Fibroblast of skin of right quadriceps (primary cell): ENCODE data around the gene AUTS2.
A peak's percentile ranks its signal among the peaks of the same experiment; 100 is the strongest.

Source experiments
- DNase-seq: peaks from one replicate; pipeline ENCODE4 v3.0.0-alpha.2; 2013

The AUTS2 gene

DNA sequence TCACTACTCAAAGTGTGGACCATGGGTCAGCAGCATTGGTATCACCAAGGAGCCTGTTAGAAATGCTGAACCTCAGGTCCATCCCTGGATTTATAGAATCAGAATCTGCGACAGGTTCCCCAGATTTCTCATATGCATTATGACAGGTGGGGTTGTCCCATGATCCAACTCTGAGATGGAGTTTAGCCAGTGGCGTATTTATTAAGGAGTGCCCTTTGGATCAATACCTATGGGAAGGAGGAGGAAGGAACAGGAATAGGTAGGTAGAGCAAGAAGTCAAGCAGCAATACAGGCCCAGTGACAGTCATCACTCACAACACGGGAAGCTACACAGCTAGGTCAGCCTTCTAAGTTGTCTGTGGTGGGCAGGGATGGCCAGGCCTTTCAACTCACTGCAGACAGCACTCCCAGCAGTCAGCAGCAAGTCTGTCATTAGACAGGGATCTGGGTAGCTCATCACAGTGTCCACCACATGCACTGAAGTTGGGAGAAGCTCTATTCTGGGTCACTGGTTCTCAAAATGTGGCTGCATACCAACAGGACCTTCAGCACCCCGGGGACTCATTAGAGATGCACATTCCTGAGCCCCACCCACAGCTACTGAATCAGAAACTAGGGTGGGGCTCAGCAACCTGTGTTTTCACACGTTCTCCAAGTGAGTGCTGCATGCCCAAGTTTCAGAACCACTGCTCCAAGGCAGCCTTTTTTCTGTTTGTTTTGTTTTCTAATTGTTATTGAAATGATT lies 1001.3 kb downstream of the AUTS2 start:
- no peak for DNase-seq

GRCh38 chr7:70600993-70601392 lies 1002.7 kb downstream of the AUTS2 start:
- no peak for DNase-seq

GRCh38 chr7:70602117-70602516 lies 1003.8 kb downstream of the AUTS2 start:
- DNase-seq: no peak

DNA sequence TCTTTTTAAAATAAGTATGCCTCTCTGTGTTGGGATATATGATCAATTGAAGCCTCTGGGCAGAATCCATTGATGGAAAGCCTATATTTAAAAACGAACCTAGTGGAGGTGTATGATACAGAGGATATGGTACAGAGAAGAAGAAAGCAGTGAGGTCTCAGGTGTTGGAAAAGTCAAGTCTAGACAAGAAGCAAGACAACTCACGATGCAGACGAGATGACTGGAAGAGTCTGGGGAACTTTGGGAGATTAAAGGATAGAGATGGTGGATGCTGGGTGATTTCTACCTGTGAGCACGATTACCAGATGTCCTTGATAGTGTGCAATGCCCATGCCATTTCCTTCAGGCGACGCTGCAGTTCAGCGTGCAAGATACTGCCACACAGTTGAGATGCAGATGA lies 1009.0 kb downstream of the AUTS2 start:
- no peak for DNase-seq

GRCh38 chr7:70607759-70608158 lies 1009.5 kb downstream of the AUTS2 start:
- peak; percentile 35 for DNase-seq

- peak; percentile 27 for DNase-seq
These were observed 1010.0 kb downstream of the AUTS2 start for GRCh38 chr7:70608229-70608628.

GRCh38 chr7:70612811-70613210 lies 1014.5 kb downstream of the AUTS2 start:
- no peak for DNase-seq

DNA sequence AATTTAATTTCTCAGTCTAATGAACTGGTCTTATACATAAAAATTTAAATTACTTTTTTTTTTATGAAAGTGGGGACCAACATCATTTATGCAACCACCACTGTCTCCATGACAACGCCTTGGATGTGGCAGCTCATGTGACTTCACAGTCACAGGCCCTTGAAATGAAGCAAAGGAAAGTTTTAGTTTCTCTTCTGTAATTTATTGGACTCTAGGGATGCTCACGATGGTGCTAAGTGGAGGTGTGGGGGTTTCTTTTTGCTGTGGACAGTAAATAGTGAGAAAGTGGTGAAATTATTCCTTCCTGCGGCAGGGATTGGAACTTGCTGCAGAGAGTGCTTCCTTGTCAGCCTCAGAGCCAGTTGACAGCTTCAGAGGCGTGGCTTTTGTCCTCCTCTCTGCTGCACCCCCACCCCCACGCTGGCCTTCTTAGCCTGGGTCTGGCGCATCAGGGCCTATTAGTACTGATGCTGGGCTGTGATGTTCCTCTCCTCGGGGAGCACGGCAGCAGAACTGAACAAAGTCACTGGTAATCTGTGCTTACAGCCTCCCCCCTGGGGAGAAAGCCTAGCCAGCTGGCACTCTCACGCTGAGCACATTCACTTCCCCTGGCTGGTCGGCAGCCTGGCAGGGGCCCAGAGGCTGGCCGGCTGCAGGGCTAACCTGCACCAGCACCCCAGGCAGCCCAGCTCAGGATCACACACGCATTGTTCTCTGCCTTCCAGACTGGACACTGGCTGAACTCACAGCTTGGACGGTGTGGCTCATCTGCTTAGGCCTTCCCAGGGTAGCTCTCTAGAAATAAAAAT lies 1016.2 kb downstream of the AUTS2 start:
- DNase-seq: peak; percentile 43

GRCh38 chr7:70615066-70615606 lies 1016.9 kb downstream of the AUTS2 start:
- DNase-seq: no peak

- no peak for DNase-seq
These were observed 1017.9 kb downstream of the AUTS2 start for GRCh38 chr7:70616211-70616610.

DNA sequence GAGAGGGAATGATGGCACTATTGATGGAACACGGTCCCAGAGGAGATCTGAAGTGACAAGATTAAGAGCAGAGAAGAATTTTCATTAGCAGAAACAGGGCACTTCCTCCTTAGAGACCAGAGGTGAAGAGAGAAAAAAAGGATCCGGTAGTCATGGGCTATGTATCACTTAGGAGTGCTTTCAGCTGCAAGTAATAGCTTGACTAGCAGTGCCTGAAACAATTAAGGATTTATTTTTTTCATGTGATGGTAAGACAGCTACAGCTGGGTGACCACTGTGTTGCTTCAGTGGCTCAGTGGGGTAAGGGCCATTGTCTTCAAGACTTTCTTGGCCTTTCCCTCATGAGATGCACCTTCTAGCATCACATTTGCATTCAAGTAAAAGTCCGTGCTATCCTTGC lies 1018.5 kb downstream of the AUTS2 start:
- DNase-seq: no peak

- DNase-seq: no peak
These were observed 1019.8 kb downstream of the AUTS2 start for GRCh38 chr7:70618020-70618551.

- no peak for DNase-seq
These were observed 1020.9 kb downstream of the AUTS2 start for GRCh38 chr7:70619130-70619529.

DNA sequence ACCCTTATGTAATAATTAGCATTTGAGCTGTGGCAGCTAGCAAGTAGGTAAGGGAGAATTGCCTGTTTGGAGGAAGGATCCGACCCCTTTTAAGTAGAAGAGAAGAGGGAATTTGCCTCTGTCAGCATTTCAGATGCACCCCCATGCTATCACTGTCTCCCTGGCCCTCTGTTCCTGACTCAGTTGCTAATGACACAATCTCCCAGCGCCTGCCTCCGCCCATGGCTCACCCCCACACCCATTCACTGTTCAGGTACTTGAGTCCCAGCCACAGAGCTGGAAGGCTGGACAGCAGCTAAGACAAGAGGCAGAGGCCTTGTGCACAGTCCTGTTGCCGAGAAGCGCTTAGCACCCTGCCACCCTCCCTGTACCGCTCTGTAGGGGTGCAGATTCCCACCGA lies 1021.4 kb downstream of the AUTS2 start:
- no peak for DNase-seq

GRCh38 chr7:70620333-70621055 lies 1022.2 kb downstream of the AUTS2 start:
- no peak for DNase-seq

GRCh38 chr7:70621954-70622600 lies 1023.8 kb downstream of the AUTS2 start:
- no peak for DNase-seq

GRCh38 chr7:70622936-70623335 lies 1024.7 kb downstream of the AUTS2 start:
- no peak for DNase-seq

DNA sequence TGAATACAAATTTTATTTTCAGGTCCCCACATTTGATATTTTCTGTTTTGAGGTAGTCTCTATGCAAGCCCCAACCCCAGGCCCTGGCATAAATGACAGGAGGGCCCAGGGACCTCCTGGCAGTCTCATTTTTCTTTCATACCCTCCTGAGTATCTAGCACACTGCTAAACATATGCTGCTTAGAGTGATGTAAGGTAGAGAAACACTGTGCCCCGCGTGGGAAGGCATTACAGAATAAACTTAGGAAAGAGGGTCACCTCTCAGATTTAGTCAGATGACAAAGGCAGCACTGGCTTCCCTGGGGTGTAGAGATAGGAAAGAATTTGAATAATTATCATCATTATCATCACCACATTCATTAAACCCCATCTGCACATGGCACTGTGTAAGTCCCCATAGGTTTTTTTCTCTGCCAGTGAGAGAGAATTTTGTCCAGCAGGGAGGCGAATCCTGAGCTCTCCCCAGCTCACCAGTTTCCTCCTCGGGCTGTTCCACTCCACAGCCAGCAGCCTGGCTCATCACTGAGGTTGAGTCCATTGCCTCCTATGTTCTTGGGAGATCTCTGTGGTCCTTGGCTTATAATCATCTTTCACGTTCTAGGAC lies 1026.3 kb downstream of the AUTS2 start:
- no peak for DNase-seq

DNA sequence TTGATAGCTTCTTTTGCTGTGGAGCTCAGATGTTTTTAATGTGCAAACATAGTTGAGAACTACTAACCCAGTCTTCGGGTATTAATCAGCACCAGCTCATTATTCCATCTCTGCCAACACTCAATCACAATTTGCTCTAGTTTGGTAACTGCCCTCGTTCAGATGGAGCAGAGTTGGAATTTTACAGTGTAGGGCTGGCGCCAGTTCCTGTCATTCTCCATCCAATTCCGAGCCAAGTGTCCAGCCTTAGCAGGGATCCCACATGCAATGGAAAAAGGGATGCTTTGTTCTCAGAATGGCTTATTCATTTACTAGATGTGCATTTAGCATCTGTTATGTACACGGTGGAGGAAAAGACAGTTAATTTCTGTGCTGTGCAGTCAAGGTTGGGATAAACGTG lies 1029.2 kb downstream of the AUTS2 start:
- no peak for DNase-seq

- peak; percentile 15 for DNase-seq
These were observed 1032.2 kb downstream of the AUTS2 start for GRCh38 chr7:70630440-70630817.

DNA sequence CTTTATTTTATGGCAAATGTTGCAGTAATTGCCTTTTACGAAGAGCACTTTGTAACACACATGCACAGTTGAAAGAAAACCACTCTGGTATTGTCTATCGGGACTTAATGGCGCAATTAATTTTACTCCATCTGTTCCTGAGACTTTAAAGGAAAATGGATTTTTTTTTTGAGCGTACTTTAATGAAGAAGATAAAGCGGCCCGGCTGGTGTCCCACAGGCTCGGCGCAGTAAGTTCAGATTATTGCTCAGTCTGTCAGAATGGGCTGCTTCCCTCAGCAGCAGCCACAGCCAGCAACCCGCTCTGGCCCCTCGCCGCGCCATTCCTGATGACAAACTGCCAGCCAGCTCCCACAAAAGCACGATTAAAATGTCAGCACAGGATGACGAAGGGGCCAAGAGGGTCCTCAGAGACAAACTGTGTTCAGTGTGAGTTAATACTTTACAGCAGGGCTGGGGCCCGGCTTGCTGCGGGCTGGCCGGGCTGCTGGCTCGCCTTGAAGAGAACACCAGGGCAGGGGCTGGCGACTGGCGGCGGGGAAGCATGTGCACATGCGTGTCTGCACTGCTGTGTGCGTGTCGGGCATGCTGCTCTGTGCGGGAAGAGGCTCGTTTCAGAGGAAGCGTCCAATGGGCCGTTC lies 1032.7 kb downstream of the AUTS2 start:
- peak; percentile 94 for DNase-seq

- no peak for DNase-seq
These were observed 1033.4 kb downstream of the AUTS2 start for GRCh38 chr7:70631718-70632117.
